Right hindlimb (tissue), 1 donor: ENCODE results near the gene RHBG.
"Not testable (repeated sequence)": the region's sequence is repeated elsewhere in the genome, so short reads cannot be mapped to it uniquely, and the experiment has no call there.

Source experiments
- DNase-seq: peaks from one replicate; pipeline ENCODE4 v3.0.0-alpha.2; 2018

RHBG gene

DNA sequence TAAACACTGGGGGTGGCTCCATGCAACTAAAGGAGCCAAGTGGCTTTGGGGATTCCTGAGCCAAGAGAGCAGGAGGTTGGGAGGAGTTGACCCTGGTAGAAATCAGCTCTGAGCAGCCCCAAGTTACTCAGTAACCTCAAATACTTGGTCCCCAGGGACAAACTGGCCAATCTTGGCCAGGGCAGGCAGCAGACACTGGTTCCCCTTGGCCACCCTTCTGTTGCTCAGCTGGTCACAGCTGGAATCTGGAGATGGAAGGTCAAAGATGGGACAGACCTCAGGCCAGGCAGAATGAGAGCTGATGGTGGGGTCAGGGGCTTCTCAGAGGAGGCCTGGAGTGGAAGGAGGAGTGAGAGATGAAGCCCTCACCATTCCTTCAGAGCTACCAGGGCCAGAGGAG is 3.3 kb upstream of the RHBG start:
- DNase-seq = no peak

DNA sequence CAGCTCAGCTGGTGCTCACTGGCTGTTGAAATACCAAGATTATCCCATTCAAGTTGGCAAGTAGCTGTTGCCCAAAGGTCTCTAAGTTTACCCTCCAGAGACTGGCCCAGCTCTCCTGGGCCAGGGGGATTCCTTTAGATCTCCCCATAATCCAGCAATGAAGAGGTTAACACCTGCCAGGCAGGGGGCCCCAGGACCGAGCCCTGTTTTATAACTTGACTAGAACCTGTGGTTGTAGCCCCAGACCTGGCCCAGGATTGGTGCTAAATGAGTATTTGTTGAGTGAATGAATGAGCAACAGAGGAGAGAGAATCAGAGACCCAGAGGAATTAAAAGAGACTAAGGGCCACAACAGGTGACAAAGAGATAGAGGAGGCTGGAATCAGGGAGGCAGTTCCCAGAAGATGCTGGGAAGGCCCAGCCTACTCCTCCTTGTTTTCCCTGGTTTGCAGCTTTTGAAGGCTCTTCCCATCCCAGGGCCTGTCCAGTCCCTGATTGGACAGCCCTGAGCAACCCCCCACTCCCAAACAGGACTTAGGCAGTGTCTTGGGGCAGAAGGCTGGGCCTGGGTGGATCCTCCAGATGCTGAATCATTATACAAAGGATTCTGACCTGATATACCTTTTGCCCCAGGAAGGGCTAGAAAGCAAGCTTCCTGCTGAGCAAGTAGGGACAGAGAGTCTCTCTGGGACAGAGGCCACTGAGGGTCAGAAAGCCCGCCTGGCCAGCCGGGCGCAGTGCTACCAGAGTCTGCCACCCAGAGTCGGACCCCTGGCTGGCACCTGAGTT is 2.4 kb upstream of the RHBG start:
- DNase-seq = no peak

DNA sequence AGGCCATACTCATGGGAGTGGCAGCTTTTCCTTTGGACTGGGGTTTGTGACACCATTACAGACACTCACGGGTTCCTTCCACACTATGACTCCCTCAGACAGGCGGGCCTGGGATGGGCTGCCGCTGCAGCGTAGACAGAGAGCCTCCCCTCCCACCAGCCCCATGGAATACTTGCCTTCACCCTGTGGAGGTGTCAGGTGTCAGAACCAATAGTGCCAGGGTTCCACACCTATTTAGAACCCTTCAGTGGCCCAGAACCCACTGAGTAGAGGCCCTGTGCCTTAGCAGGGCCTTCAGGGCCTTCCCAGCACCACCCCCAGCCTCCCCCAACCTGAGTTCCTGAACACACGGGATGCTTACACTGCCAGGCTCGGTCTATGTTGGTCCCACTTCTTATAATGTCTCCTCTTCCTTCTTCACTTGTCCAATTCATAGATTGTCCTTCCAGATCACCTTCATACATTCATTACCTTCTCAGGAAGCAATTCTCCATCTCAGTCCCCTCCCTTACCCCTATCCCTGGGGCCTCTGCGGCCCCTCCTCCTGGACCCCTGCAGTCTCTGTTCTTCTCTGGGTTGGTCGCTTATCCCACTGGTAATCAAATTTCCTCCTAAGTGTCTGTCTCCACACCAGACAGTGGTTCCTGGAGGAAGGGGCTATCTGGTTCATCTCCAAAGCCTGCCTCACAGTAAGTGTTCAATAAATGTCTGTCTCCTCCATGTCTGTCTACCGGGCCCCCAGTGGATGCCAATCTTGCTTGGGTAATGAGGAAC is 1.4 kb upstream of the RHBG start:
- DNase-seq = no peak

DNA sequence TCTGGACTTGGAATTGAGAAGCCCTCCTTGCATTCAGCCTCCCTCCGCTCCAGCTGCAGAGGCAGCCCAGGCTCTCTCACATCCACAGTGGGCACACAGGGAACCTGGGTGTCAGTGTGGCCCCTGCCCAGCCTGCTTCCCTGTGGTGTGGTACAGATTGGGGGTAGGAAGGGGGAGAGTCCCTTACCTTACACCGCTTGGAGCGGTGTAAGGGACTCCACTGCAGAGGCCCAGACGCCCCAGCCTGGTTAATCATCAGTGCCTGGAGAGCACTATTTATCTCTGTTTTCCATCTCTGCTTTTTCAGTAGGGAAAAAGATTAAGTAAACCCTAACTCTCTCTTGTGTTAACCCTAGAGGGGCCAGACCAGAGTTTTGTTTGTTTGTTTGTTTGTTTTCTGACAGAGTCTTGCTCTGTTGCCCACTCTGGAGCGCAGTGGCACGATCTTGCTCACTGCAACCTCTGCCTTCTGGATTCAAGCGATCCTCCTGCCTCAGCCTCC is 803 bp upstream of the RHBG start:
- DNase-seq = no peak

DNA sequence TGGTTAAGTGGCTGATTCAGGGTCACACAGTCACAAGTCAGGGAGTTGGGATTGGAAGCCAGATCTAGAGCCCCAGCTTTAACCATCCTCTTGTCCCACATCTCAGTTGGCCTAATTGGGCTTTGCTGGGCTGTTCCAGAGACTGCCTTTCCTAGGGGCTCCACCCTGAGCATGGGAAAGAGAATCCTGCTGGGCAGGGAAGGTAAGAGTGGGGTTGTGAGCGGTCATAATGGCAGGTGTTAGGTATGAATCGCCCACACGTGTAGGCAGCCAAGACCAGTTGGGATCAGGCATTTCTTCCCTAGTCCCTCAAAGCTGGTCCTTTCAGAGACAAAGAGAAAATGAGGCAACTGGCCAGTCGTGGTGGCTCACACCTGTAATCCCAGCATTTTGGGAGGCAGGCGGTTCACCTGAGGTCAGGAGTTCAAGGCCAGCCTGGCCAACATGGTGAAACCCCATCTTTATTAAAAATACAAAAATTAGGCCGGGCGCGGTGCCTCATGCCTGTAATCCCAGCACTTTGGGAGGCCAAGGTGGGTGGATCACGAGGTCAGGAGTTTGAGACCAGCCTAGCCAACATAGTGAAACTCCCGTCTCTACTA is 775 bp downstream of the RHBG start:
- DNase-seq = not testable (repeated sequence)

DNA sequence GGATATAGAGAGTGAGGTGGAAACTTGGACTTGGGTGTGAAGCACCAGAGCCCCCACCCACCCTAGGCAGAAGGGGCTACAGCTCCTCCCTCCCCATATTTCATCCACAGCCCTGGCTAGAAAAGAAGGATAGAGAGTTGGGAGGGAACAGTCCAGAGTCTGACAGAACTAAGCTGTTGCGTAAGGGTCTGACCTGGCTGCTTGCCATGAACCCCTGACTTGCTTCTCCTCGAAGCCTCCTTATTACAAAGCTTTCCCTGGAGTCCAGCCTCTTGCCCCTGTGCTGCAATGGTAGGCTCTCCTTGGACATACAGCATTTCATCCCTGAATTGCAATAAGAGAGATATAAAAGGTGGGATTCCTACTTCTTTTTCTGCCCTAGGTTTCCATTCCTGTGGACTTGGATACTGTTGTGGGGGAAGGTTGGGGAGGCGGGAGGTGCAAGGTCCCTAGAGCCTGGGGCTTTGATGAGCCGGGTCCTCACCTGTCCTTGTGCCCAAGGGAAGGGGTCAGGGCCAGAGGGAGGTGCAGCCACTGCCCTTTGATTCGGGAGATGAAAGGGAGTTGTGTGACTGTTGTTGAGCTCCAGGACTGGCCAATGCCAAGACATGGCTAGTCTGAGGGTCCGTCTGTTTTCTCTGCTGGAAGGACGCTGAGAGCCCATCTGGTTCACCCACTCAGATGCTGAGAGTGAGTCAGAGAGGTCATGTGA is 2.7 kb downstream of the RHBG start:
- DNase-seq = no peak

DNA sequence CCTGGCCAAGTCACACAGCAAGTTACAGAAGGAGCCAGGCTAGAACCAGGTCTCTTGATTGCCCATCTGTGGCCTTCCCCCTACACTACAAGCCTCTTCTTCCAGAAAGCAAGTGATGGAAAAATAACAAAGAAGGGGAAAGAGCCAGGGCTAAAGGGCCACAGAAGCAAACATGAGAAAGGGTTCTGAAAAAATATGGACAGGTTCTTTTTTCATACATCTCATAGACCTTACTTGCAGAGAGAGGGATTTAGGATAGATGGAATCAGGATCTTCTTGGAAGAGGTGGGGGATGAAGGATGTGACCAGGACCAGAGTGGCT is 3.2 kb downstream of the RHBG start:
- no peak for DNase-seq

DNA sequence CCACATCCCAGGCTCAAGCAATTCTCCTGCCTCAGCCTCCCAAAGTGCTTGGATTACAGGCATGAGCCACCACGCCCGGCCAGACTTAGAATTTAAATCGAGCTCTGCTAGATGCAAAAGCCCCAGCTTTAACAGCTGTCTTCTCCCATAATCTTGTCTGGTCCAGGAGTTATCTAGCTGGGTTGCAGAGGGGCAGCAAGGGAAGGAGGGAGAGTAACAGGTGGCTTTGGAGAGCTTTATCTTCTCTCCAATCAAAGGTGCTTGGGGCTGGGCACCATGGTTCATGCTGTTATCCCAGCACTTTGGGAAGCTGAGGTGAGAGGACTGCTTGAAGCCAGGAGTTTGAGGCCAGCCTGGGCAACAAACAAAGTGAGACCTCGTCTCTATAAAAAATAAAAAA is 3.9 kb downstream of the RHBG start:
- DNase-seq = no peak

DNA sequence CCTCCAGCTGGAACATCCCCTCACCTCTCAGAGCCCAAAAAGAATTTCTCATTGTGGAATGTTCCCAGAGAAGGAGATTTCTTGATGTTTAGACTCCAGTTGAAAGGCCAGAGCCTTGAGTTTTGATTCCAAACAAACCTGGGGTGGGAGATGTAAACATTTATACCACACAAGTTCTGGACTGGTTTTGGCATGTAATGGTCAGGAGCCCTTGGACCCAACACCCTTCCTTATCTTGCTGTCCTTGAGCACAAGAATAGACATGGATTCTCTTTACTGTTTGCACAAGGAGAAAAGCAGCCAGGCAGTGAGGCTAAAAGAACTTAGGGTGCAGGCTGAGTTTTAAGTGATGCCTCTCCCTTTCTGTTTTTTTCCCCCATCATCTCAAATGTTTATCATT is 4.5 kb downstream of the RHBG start:
- no peak for DNase-seq

DNA sequence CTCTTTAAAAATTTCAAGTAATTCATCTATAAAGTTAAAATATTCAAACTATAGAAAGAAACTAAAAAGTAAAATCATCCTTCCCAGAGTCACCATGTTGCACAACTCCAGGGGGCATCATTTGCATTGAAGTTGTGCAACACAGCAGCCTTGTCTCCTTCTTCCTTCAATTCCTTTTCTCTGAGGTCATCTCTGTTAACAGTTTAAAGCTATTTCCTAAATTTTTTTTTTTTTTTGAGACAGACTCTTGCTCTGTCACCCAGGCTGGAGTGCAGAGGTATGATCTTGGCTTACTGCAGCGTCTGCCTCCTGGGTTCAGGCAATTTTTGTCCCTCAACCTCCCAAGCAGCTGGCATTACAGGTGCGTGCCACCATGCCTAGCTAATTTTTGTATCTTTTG is 7.1 kb downstream of the RHBG start:
- no peak for DNase-seq

DNA sequence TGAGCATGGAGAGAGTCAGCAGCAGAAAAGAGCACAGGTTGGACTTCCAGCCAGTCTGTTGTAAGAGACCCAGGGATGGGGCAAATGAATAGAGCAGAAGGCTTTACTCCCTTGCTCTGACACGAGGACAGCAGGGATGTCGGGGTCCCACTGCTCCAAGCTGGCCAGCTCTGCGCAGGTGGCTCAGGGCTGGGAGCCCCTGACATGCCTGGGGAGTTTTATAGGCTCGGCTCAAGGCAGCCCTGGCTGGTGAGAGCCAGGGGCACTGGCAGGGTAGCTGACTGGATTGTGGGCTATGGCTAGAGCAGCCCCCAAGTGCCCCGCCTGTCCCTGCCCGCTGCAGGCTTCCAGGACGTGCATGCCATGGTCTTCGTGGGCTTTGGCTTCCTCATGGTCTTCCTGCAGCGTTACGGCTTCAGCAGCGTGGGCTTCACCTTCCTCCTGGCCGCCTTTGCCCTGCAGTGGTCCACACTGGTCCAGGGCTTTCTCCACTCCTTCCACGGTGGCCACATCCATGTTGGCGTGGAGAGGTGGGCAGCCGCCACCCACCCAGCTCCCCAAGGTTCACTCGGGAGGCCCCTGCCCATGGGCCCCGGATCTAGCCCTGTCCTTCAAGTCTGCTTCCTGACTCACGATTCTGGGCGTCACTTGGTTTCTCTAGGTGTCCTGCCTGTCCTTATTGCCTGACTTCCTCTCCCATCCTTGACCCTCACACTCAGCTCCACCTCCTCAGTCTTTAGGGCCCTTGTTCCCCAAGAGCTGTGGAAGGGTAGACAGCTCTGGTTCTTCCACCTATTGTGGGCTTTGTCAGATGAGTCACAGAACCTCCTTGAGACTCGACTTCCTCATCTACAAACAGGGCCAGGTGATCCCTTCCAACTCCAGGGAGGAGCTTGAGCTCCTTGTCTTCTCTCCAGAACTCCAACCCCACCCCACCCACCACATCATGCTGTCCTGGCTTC is 8.2 kb downstream of the RHBG start:
- no peak for DNase-seq

DNA sequence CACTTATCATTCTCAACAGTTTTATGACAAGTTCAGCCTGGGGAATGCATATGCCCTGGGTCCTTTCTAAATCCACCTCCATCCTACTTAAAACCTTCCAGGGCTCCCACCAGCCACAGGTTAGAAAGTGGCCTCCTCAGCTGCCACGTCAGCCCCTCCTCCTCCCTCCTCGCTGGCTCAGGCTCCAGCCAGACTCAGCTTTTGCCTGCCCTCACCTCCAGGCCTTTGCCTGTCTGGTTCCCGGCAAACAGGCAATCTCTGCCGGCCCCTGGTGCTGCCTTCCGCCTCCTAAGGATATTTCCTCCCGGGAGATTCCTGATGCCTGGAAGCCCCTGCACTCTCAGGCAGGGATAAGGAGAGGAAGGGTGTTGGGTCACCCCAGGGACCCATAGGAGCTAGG is 9.5 kb downstream of the RHBG start:
- no peak for DNase-seq

DNA sequence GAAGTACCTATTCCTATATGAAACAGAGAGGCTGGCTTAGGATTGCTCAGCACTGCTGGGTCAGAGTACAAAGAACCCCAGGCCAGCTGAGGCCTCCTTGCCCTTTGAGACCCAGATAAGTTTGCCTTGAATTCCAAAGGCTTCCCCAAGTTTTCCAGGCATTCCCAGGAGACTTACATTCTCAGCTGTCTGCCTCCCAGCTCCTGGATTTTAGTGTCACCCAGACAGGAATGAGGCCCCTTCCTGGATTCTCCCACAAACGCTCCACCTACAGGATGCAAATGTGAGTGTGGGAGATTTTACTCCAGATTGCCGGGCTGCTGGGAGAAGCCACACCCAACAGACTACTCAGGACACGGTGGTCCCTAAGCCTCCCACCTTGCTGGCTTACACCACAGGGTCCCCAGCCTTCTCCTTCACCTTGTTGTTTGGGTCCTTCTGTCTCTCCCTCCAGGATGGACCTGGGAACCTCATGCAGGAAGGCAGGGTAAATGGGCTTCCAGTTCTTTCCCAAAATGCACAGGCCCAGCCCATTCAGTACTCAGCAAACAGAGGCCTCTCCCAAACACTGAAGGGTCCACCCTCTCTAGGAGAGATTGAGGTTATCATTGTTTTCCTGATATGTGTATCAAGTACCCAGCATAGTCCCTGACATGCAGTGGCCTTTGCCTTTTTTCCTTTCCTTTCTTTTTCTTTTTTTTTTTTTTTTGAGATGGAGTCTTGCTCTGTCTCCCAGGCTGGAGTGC is 10.6 kb downstream of the RHBG start:
- DNase-seq = no peak

DNA sequence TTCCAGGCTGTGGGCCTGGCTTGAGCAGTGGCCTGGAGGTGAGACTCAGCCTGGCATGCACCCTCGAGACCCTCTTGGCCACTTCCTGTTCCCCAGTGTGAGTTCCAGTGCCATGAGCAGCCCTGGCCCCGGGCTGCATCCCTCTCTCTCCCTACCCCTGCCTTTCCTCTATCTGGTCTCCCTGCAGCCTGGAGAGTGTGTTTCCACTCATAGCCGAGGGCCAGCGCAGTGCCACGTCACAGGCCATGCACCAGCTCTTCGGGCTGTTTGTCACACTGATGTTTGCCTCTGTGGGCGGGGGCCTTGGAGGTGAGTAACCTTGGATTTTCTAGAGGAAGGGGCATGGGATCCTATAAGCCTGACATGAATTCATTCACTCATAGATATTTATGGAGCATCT is 13.6 kb downstream of the RHBG start:
- no peak for DNase-seq

DNA sequence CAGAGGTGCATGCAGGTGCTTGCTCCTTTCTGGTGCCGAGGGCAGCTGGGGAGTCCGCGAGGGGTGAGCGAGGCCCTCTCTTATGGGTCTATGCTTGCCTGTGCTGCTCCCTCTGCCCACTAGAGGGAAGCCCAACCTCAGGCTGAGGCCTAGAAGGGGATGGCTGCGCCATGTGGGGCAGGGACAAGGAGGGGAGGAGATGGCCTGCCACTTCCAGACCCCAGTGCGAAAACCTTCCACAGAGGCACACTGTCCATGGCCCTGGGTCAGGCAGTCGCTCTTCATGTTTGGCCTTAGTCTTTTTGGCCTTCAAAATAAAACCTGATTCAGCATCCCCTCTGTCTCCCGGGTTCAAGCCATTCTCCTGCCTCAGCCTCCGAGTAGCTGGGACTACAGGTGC is 14.0 kb downstream of the RHBG start:
- peak; percentile 59 for DNase-seq

DNA sequence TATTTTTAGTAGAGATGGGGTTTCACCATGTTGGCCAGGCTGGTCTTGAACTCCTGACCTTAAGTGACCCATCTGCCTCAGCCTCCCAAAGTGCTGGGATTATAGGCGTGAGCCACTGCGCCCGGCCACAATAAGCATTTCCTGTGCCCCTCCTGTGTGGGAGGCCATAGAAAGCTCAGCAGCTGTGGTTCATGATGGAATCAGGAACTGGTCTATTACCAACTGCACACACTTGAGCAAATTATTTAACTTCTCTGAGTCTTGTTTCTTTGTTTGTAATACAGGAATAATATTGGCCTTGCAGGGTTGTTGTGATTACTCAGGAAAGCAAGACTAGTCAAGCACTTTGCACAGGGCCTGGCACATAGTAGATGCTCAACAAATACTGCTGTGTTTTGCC is 15.0 kb downstream of the RHBG start:
- DNase-seq = no peak

DNA sequence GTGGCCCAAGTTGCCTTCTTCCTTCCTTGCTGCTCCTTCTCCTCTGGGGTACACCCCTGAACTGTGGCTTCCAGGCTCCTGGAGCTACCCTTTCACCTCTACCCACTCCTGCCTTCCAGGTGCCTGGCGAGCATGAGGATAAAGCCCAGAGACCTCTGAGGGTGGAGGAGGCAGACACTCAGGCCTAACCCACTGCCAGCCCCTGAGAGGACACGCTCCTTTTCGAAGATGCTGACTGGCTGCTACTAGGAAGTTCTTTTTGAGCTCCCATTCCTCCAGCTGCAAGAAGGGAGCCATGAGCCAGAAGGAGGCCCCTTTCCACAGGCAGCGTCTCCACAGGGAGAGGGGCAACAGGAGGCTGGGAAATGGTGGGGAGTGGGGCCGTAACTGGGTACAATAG is 15.6 kb downstream of the RHBG start:
- DNase-seq = no peak

DNA sequence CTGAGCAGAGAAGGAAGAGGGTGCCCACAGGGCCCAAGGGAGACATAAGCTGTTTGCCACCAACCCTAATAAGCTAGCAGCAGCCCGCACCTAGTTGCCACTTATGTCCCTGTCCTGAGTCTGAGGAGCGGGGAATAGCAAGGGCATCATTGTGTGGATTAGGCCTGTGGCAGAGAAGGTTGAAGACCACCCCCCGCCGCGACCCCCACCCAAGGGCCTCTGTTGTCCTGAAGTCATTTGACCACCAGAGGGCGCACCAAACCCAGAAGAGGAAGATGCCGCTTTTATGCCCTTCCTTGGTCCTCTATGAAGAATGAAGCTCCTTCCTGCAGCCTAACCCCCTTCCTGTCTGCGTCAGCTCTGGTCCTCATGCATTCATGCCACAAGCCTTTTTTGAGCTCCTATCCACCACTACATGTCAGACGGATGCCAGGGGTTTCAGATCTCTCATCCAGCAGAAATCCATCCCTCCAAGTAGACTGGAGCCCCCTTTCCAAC is 16.6 kb downstream of the RHBG start:
- DNase-seq = peak; percentile 60

DNA sequence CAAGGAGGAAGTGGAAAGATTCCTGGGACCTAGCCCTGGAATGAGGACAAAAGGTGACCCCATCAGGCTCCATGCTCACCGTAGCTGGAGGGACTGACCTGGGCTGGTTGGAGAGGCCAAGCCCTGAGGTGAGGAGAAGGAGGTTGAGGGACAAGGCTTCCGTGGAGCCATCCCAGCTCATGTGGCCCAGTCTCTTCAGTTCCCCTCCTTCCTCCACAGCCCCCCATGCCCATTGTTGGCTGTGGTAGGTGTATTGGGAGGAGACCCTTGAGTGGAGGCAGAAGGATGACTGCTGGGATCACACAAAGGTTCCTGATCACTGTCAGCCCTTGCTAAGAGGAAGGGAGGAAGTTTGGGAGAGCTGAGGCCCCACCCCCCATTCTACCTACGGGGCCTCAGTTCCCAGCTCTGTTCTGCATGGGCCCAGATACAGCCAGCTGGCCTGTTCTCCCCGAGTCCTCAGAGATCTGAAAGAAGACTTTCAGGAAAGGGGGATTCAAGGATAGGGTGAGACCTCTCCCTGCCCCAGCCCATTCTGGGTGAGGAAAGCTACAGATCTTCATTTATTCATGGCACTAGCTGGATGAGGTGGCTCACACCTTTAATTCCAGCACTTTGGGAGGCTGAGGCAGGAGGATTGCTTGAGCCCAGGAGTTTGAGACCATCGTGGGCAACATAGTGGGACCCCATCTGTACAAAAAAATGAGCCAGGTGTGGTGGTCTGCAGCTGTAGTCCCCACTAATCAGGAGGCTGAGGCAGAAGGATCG is 17.3 kb downstream of the RHBG start:
- no peak for DNase-seq
